HG03558 (cell line): ENCODE measurements around the gene CORO2B.
"Not testable (repeated sequence)": the region's sequence is repeated elsewhere in the genome, so short reads cannot be mapped to it uniquely, and the experiment has no call there.

ENCODE experiments used
- ATAC-seq: cut with Tn5 transposase; IDR thresholded peaks from one replicate; pipeline ENCODE4 v1.9.1; 2021; ENCODE audit warnings: moderate number of reproducible peaks; ENCODE audit not compliant: unreplicated experiment; ENCODE audit errors: extremely low read depth

The CORO2B gene

GRCh38 chr15:68666120-68666811 is 87.5 kb downstream of the CORO2B start:
- ATAC-seq = no peak

DNA sequence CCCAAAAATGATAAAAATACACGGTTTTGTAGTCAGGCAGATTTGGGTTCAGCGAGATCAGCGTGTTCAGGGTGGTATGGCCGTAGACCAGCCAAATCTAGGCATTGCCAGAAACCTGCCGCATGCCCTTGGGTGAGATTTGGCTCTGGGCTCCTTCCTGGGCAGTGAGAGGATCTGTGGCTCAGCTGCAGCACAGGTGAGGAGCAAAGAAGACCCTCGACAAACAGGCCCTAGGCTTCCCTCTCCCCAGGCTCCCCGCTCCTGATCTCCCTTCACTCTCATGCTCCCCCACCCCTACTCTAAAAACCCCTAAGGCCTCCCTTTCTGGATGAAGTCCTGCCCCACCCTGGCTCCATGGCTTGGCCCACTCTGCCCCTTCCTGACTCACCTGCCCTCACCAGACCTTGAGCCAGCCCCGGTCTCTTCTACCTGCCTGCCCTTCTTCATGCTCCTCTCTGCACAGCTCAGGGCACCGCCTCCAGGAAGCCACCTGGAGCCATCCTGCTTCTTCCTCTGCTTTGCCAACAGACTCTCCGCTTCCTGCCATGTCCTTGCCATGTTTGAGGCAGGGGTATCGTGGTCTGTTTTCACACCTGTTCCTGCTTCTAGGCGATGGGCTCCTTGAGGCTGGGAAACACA is 88.1 kb downstream of the CORO2B start:
- ATAC-seq = no peak

GRCh38 chr15:68667800-68668625 is 89.2 kb downstream of the CORO2B start:
- no peak for ATAC-seq

- no peak for ATAC-seq
These were observed 90.3 kb downstream of the CORO2B start for GRCh38 chr15:68668926-68669600.

GRCh38 chr15:68672251-68672650 is 93.5 kb downstream of the CORO2B start:
- ATAC-seq = no peak

GRCh38 chr15:68672781-68673205 is 94.0 kb downstream of the CORO2B start:
- no peak for ATAC-seq

- ATAC-seq = no peak
These were observed 96.2 kb downstream of the CORO2B start for GRCh38 chr15:68674975-68675374.

DNA sequence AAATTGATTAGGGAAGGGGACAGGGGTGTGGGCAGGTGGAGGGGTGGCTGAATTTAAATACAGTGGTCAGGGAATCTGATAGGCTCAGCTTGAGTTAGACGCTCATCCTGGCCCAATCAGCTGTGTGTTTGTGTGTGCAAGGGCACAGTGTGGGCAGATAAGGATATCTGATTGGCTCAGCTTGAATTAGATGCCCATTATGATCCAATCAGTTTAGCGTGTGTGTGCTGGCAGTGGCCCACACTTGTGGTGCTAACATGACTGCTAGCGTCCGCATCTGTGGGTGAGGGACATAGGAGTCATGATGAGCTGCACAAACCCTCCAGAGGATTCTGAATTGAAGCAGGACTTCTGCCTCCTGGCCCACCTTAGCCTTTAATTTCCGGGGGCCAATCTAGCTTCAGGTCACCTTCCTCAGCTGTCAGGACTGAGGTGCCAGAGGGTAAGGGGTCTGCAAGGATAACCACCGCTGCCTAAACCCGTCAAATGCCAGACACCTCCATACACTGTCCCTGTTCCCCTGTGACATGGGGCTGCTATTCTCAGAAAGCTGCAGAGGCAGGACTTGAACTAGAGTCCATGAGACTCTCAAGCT is 97.3 kb downstream of the CORO2B start:
- no peak for ATAC-seq

DNA sequence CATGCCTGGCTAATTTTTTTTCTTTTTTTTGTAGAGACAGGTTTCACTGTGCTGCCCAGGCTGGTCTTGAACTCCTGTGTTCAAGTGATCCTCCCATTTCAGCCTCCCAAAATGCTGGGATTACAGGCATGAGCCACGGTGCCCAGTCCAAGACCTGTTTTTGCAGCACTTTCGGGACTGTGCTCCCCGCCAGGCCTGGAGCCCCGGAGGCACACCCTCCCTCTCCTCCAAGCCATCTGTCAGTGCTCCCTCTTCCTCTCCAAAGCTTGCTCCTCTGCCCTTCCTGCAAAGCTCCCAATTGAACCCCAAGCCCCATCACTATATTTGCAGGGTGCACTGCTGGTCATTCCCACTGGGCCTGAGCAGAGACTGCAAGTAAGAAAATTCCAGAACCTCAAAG is 98.1 kb downstream of the CORO2B start:
- ATAC-seq = no peak

DNA sequence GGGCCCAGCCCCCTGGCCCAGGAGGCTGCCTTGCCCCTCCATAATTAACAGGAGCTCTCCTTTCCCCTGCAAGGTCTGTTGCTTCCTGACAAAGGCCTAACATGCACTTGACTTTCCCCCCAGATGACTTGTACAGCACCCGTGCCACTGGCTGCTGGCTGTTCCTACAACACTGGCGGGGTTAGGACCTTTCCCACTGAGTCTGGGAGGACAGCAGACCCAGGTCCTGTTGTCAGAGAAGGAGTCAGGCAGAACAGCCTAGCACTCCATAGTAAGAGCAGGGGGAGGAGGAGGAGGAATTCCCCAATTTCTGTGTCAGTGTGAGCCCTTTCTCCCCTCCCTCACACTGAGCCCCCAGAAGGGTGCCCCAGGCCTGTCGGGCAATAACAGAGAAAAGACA is 99.2 kb downstream of the CORO2B start:
- no peak for ATAC-seq

- no peak for ATAC-seq
These were observed 100.0 kb downstream of the CORO2B start for GRCh38 chr15:68678746-68679145.

DNA sequence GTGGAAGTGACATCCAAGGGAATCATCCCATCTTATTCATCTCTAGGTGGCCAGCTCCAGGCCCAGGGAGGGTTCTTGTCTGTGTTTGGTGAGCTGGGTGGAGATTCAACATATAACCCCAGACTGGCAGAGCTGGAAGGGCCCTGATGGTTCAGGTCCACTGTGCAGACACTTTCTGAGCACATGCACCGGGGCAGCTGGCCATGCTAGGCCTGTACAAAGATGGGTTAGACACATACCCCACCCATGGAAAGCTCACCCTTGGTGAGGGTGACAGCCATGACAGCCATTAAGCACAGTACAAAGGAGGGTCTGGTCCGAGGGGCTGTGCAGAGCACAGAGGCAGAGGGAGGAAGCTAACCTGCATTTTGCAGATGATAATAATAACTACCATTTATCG is 100.4 kb downstream of the CORO2B start:
- no peak for ATAC-seq

- no peak for ATAC-seq
These were observed 101.2 kb downstream of the CORO2B start for GRCh38 chr15:68679961-68680371.

DNA sequence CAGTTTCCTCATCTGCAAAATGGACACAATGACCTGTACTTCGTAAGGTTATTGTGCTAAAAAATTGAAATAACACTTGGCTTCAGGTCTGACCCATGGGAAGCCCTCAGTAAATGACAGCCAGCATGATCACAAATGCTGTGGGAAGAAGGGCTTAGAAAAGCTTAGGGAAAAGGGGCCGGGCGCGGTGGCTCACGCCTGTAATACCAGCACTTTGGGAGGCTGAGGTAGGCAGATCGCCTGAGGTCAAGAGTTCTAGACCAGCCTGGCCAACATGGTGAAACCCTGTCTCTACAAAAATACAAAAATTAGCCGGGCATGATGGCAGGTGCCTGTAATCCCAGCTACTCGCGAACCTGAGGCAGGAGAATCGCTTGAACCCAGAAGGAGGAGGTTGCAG is 102.0 kb downstream of the CORO2B start:
- not testable (repeated sequence) for ATAC-seq

DNA sequence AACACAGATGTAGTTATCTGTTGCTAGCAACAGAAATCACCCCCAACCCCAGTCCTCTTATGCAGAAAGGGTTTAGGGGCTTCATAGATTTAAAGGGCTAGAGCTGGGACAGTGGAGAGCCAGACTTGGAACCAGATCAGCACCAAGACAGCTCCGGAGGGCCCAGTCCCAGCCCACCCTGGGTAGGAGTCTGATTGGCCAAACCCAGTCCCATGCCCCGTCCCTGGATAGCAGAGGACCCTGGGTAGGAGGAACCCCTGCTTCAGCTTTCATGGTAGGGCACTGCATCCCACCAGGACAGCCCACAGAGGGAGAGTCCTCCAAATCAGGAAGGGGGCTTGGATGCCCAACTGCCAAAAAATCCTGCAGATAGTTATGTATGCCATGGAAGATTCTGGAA is 103.0 kb downstream of the CORO2B start:
- no peak for ATAC-seq

DNA sequence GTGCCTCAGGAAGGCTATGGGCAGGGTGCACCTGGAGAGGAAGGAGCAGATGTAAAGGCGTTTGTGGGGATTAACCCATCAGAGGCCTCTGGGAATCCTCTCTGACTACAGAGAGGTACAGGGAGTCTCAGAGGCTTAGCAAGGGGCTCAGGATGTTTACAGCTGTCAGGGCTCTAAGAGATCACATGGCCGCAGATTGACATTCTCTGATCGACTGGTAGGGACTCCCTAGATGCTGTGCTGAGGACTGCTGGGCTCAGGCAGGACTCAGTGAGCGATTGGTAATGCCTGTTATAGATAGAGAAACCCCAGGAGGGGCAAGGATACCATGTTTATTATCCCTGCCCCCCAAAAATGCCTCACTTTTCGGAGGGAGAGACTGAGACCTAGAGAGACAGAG is 103.5 kb downstream of the CORO2B start:
- ATAC-seq = no peak

- no peak for ATAC-seq
These were observed 104.2 kb downstream of the CORO2B start for GRCh38 chr15:68683026-68683425.

DNA sequence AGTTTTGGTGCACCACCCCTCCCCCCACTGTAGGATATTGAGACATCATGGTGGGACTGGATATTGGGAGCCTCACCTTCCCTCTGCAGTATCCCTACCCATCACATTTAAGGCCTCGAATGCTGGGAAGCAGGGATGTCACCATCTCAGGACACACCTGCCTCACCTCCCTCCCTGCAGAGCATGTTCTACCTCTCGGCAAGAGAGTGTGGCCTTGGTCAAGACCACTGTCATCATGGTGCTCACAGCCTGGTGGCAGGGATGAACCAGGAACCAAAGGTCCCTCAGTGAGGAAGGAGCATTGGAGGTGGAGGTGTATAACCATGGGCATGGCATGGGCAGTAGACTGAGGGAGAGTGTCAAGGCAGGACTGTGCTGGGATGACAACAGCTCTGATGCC is 104.8 kb downstream of the CORO2B start:
- ATAC-seq = no peak

GRCh38 chr15:68684476-68684875 is 105.7 kb downstream of the CORO2B start:
- ATAC-seq = no peak

GRCh38 chr15:68687136-68687735 is 108.4 kb downstream of the CORO2B start:
- no peak for ATAC-seq
